ENCODE results near the gene ECPAS.
A peak's percentile ranks its signal among the peaks of the same experiment; 100 is the strongest.
"Not testable (repeated sequence)": the region's sequence is repeated elsewhere in the genome, so short reads cannot be mapped to it uniquely, and the experiment has no call there.

ECPAS gene

GRCh38 chr9:111497196-111497595 is 13.0 kb upstream of the ECPAS start:
- not testable (repeated sequence) for ATAC-seq

GRCh38 chr9:111484572-111484894 is 350 bp upstream of the ECPAS start:
- ATAC-seq: no peak
- TF ChIP-seq TCF4 (CRISPR knock-in tag; IDR thresholded peaks at IDR 0.05; ENCODE audit: borderline replicate concordance) (no peak), PATZ1 (CRISPR knock-in tag; IDR thresholded peaks at IDR 0.05; ENCODE audit: borderline replicate concordance) (no peak), ARNTL (CRISPR knock-in tag; IDR thresholded peaks at IDR 0.05; ENCODE audit: borderline replicate concordance, low read depth) (no peak), TOX (CRISPR knock-in tag; IDR thresholded peaks at IDR 0.05; ENCODE audit: borderline replicate concordance) (no peak), POU6F1 (CRISPR knock-in tag; IDR thresholded peaks at IDR 0.05; ENCODE audit: borderline replicate concordance, low read depth) (no peak), PPARA (CRISPR knock-in tag; IDR thresholded peaks at IDR 0.05; ENCODE audit: borderline replicate concordance) (no peak), ZNF70 (CRISPR knock-in tag; IDR thresholded peaks at IDR 0.05) (no peak)

GRCh38 chr9:111483439-111483857 is 735 bp downstream of the ECPAS start:
- ATAC-seq: no peak
- TF ChIP-seq SNAI2 (CRISPR knock-in tag; IDR thresholded peaks at IDR 0.05): no peak
- TF ChIP-seq BACH2 (CRISPR knock-in tag; IDR thresholded peaks at IDR 0.05; ENCODE audit: borderline replicate concordance): no peak
- no peak for TF ChIP-seq POU6F1 (CRISPR knock-in tag; IDR thresholded peaks at IDR 0.05; ENCODE audit: borderline replicate concordance, low read depth)
- no peak for TF ChIP-seq RARB (CRISPR knock-in tag; IDR thresholded peaks at IDR 0.05)

GRCh38 chr9:111482694-111483438 is 1.3 kb downstream of the ECPAS start:
- ATAC-seq: peak; percentile 78
- TF ChIP-seq ZNF70 (CRISPR knock-in tag; IDR thresholded peaks at IDR 0.05) (no peak), PPARA (CRISPR knock-in tag; IDR thresholded peaks at IDR 0.05; ENCODE audit: borderline replicate concordance) (no peak), GLIS3 (CRISPR knock-in tag; IDR thresholded peaks at IDR 0.05) (no peak), TSHZ2 (CRISPR knock-in tag; IDR thresholded peaks at IDR 0.05) (no peak), PATZ1 (CRISPR knock-in tag; IDR thresholded peaks at IDR 0.05; ENCODE audit: borderline replicate concordance) (no peak), CREB5 (CRISPR knock-in tag; IDR thresholded peaks at IDR 0.05; ENCODE audit: low read depth) (no peak), BACH2 (CRISPR knock-in tag; IDR thresholded peaks at IDR 0.05; ENCODE audit: borderline replicate concordance) (no peak)
